Natural killer cell (primary cell): Measurements from ENCODE around the gene RPN2. TPM values are rescaled to one million over a fixed set of nuclear protein-coding genes. Genes with fewer than 3 reads are reported as not detected.

ENCODE experiments used
- ATAC-seq, 3 donors: fragments of 150-1000 bp in 2 of 3; fragments of 200-7000 bp in 1 of 3; cut with Tn5 transposase; 1 replicate in 1 of 3; 2 replicates in 2 of 3; pipeline ENCODE4 v1.10.0; 2021; ENCODE audit warnings: mild to moderate bottlenecking in 2 of 3, moderate library complexity in 2 of 3
- DNase-seq, 2 donors: peaks; one replicate each; pipeline versions ENCODE4 v3.0.0 to v3.0.0-alpha.2; 2013 to 2021; ENCODE audit warnings: mixed read lengths in 1 of 2
- H3K27ac ChIP-seq: one replicate; pipeline ENCODE4 v1.5.1; 2013; ENCODE audit warnings: mild to moderate bottlenecking, low read length
- H3K27me3 ChIP-seq: one replicate; pipeline ENCODE4 v1.6.1; 2013; ENCODE audit warnings: low read length; ENCODE audit not compliant: control insufficient read depth, insufficient read depth
- H3K36me3 ChIP-seq: one replicate; pipeline ENCODE4 v1.6.1; 2013; ENCODE audit warnings: low read length; ENCODE audit not compliant: control insufficient read depth, insufficient read depth
- H3K4me1 ChIP-seq: one replicate; pipeline ENCODE4 v1.6.1; 2013; ENCODE audit warnings: low read length; ENCODE audit not compliant: control insufficient read depth, insufficient read depth
- H3K4me3 ChIP-seq: one replicate; pipeline ENCODE4 v1.5.1; 2013; ENCODE audit warnings: low read length
- H3K9me3 ChIP-seq: one replicate; pipeline ENCODE4 v1.6.1; 2013; ENCODE audit warnings: low read length; ENCODE audit not compliant: control insufficient read depth, insufficient read depth
- H3K27ac Mint-ChIP-seq, 2 donors: one replicate each; pipeline ENCODE4 v1.8.0; 2022; ENCODE audit warnings: mild to moderate bottlenecking in 2 of 2, mixed read lengths in 2 of 2, moderate library complexity in 1 of 2
- H3K27me3 Mint-ChIP-seq, 2 donors: one replicate each; pipeline ENCODE4 v1.8.0; 2022; ENCODE audit warnings: low read depth in 2 of 2, mixed read lengths in 2 of 2
- H3K36me3 Mint-ChIP-seq: one replicate; pipeline ENCODE4 v1.8.0; 2022; ENCODE audit warnings: mixed read lengths
- H3K4me1 Mint-ChIP-seq, 2 donors: one replicate each; pipeline ENCODE4 v1.8.0; 2022; ENCODE audit warnings: mixed read lengths in 2 of 2
- H3K4me3 Mint-ChIP-seq: one replicate; pipeline ENCODE4 v1.8.0; 2022; ENCODE audit warnings: mild to moderate bottlenecking, moderate library complexity, mixed read lengths
- H3K9me3 Mint-ChIP-seq, 2 donors: one replicate each; pipeline ENCODE4 v1.8.0; 2022; ENCODE audit warnings: mixed read lengths in 2 of 2
- WGBS: methylation state at CpG from one replicate; pipeline ENCODE4 v1.1.7; 2013; ENCODE audit warnings: missing lambda C conversion rate; ENCODE audit not compliant: insufficient coverage; 5-methylcytosine and 5-hydroxymethylcytosine counted together
- intact Hi-C: fragments of 100-400 bp; cut with micrococcal nuclease; formaldehyde crosslinking; loops from one replicate; pipeline ENCODE4 v1.14.2; 2022
- total RNA-seq, 4 donors: library from RNA; stranded (reverse); fragments of 120-200 nt in 1 of 4; gene quantifications; one replicate each; pipeline versions ENCODE4 v1.2.3 to v1.2.4, GENCODE V29; 2013 to 2022
- TF ChIP-seq, protein P1 (sequence below): fragments of 200-600 bp; IDR thresholded peaks from one replicate; pipeline ENCODE4 v1.8.0; 2022; ENCODE audit warnings: antibody characterized with exemption

RPN2 gene
- total RNA-seq, 3 donors from 2014 or later (not counting 1 experiment from before 2014, with no cell fraction given), result 124 to 136 (median 125) TPM

DNA sequence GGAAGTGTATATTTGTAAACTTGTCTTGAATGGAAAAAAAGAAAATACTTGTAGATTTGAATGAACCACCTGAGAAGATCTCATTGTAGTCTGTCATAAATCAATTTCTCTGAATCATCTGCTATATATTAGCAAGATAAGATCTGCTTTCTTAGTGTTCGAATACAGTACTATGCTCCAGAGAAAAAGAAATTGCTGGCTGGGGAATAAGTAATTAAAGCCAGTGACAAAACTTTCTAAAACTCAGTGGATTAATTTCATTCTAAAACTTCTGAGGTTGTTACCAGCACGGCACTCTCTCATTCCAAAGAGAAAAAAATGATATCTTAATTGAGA, 22.7 kb downstream of the RPN2 start:
- Histone ChIP-seq H3K9me3 (no peaks in the 10 kb centered on the region), H3K4me3 (no peak overlapping the region), H3K4me1 (peaks cover under 1% of the 10 kb centered on the region), H3K27me3 (no peaks in the 10 kb centered on the region), H3K27ac (no peak overlapping the region), H3K36me3 (peaks cover 77% of the 10 kb centered on the region)
- H3K36me3 Mint-ChIP-seq, result peaks cover 19% of the 10 kb centered on the region
- intact Hi-C loops, result loop anchor here (1.0 kb wide), 1 partner anchor 333 kb away; no protein-coding TSS in a partner anchor
- no peak overlapping the region for H3K27ac Mint-ChIP-seq
- H3K4me1 Mint-ChIP-seq, result peaks cover 6% of the 10 kb centered on the region in 2 donors
- no peaks in the 10 kb centered on the region for H3K27me3 Mint-ChIP-seq
- no peaks in the 10 kb centered on the region for H3K9me3 Mint-ChIP-seq
- TF ChIP-seq, protein P1, sequence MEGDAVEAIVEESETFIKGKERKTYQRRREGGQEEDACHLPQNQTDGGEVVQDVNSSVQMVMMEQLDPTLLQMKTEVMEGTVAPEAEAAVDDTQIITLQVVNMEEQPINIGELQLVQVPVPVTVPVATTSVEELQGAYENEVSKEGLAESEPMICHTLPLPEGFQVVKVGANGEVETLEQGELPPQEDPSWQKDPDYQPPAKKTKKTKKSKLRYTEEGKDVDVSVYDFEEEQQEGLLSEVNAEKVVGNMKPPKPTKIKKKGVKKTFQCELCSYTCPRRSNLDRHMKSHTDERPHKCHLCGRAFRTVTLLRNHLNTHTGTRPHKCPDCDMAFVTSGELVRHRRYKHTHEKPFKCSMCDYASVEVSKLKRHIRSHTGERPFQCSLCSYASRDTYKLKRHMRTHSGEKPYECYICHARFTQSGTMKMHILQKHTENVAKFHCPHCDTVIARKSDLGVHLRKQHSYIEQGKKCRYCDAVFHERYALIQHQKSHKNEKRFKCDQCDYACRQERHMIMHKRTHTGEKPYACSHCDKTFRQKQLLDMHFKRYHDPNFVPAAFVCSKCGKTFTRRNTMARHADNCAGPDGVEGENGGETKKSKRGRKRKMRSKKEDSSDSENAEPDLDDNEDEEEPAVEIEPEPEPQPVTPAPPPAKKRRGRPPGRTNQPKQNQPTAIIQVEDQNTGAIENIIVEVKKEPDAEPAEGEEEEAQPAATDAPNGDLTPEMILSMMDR, result no peak
- DNase-seq (no peak), ATAC-seq (no peak)
- WGBS, result 100% methylated on average over 1 of the region's 2 CpGs
- no peak overlapping the region for H3K4me3 Mint-ChIP-seq

DNA sequence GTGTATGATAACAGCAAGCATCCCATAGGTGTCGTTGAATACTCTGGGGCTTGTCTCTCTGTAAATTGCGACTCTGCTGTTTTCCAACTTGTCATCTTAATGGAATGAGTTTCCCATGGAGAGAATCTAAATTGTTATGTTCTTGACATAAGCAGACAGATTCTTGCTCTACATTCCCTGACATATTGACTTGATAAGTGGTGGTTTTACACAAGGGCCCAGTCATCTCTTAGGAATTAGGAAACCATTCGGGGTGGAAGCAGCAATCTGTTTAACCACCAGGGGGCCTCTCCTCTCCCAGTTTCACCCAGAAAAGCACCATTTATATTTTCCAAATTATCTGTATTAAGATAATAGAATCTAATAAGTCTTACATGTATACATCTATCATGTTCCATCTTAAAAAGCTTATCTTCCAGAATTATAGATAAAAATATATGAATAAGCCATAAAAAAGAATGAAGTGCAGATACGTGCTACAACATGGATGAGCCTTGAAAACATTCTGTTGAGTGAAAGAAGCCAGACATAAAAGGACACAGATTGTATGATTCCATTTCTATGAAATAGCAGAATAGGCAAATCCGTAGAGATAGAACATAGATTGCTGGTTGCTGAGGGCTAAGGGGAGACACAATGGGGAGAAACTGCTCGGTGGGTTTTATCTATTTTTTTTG, 23.3 kb downstream of the RPN2 start:
- H3K27me3 ChIP-seq, result no peaks in the 10 kb centered on the region
- Mint-ChIP-seq H3K27me3 (no peaks in the 10 kb centered on the region), H3K4me1 (no peaks in the 10 kb centered on the region), H3K36me3 (peaks cover 19% of the 10 kb centered on the region), H3K9me3 (no peaks in the 10 kb centered on the region), H3K27ac (no peak overlapping the region), H3K4me3 (no peak overlapping the region)
- TF ChIP-seq, protein P1, result peak; percentile 68
- H3K36me3 ChIP-seq, result peaks cover 80% of the 10 kb centered on the region
- H3K9me3 ChIP-seq, result no peaks in the 10 kb centered on the region
- no peaks in the 10 kb centered on the region for H3K4me1 ChIP-seq
- intact Hi-C loops, result loop anchor here (1.0 kb wide), 1 partner anchor 332 kb away; no protein-coding TSS in a partner anchor
- DNase-seq, result peak in 1 of 2 donors; percentile 59
- WGBS, result 83% methylated on average over 6 of the region's 6 CpGs
- H3K4me3 ChIP-seq, result no peak overlapping the region
- peak in 1 of 3 donors; percentile 59 for ATAC-seq
- H3K27ac ChIP-seq, result no peak overlapping the region

DNA sequence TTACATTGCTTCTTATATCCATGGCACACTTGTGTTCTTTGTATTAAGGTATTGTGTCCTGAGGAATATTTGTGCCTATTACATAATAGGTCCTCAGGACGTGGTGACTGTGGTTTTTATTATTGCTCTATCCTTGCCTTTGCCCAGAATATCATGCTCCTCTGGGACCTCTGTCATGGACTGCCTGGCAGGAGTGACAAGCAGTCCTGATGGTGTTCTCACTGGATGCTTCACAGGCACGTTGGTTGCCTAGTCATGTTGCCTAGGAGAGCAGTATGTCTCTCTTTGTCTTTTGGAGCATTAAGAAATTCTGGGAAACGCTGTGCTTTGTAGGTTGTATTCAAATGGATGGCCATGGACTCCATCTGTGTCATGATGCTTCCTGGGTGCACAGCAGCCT, 24.9 kb downstream of the RPN2 start:
- H3K27ac Mint-ChIP-seq, result no peak overlapping the region
- Histone ChIP-seq H3K27me3 (no peaks in the 10 kb centered on the region), H3K36me3 (peaks cover 83% of the 10 kb centered on the region), H3K27ac (no peak overlapping the region), H3K9me3 (no peaks in the 10 kb centered on the region), H3K4me1 (no peaks in the 10 kb centered on the region), H3K4me3 (no peak overlapping the region)
- TF ChIP-seq, protein P1, result no peak
- H3K27me3 Mint-ChIP-seq, result no peaks in the 10 kb centered on the region
- H3K36me3 Mint-ChIP-seq, result peaks cover 19% of the 10 kb centered on the region
- DNase-seq, result no peak
- H3K4me3 Mint-ChIP-seq, result no peak overlapping the region
- intact Hi-C loops, result no loop called here
- H3K9me3 Mint-ChIP-seq, result no peaks in the 10 kb centered on the region
- no peaks in the 10 kb centered on the region for H3K4me1 Mint-ChIP-seq
- ATAC-seq, result no peak
- 95% methylated on average over 3 of the region's 3 CpGs for WGBS

GRCh38 chr20:37205130-37205529, 26.0 kb downstream of the RPN2 start:
- Histone ChIP-seq H3K27me3 (no peaks in the 10 kb centered on the region), H3K9me3 (no peaks in the 10 kb centered on the region), H3K4me1 (no peaks in the 10 kb centered on the region), H3K4me3 (no peak overlapping the region), H3K27ac (no peak overlapping the region), H3K36me3 (peaks cover 87% of the 10 kb centered on the region)
- no peaks in the 10 kb centered on the region for H3K27me3 Mint-ChIP-seq
- no peak overlapping the region for H3K4me3 Mint-ChIP-seq
- H3K36me3 Mint-ChIP-seq, result peaks cover 19% of the 10 kb centered on the region
- intact Hi-C loops, result no loop called here
- H3K9me3 Mint-ChIP-seq, result no peaks in the 10 kb centered on the region
- DNase-seq (no peak), ATAC-seq (no peak)
- no peaks in the 10 kb centered on the region for H3K4me1 Mint-ChIP-seq
- TF ChIP-seq, protein P1, result no peak
- 94% methylated on average over 5 of the region's 6 CpGs for WGBS
- H3K27ac Mint-ChIP-seq, result no peak overlapping the region
